GM18498 (cell line): ENCODE results near the gene ZNF70.

Experiments
- ATAC-seq: cut with Tn5 transposase; IDR thresholded peaks from one replicate; pipeline ENCODE4 v1.9.1; 2021; ENCODE audit warnings: mild to moderate bottlenecking, moderate library complexity; ENCODE audit not compliant: unreplicated experiment

The ZNF70 gene

GRCh38 chr22:23750714-23751440 lies at the start of gene ZNF70:
ZNF70 (minus strand) TSS chr22:23751112; CDS start chr22:23745140, 5,972 bp downstream.
- peak; percentile 90 for ATAC-seq

- ATAC-seq: no peak
Observed at GRCh38 chr22:23796461-23796860, 45.5 kb upstream of the ZNF70 start.

DNA sequence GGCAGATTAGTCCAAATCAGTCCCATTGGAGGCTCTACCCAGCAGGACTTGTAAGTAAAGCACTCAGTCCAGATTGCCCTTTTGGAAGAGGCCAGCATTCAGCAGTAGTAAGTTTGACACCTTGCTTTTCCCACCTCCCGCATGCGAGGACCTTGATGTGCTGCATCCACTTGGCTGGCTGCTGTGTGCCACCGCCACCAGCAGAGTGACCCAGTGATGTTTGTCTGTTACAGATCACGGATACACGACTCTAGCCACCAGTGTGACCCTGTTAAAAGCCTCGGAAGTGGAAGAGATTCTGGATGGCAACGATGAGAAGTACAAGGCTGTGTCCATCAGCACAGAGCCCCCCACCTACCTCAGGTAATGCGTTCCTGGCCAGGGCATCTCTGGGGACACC lies 42.4 kb upstream of the ZNF70 start:
- ATAC-seq: no peak

DNA sequence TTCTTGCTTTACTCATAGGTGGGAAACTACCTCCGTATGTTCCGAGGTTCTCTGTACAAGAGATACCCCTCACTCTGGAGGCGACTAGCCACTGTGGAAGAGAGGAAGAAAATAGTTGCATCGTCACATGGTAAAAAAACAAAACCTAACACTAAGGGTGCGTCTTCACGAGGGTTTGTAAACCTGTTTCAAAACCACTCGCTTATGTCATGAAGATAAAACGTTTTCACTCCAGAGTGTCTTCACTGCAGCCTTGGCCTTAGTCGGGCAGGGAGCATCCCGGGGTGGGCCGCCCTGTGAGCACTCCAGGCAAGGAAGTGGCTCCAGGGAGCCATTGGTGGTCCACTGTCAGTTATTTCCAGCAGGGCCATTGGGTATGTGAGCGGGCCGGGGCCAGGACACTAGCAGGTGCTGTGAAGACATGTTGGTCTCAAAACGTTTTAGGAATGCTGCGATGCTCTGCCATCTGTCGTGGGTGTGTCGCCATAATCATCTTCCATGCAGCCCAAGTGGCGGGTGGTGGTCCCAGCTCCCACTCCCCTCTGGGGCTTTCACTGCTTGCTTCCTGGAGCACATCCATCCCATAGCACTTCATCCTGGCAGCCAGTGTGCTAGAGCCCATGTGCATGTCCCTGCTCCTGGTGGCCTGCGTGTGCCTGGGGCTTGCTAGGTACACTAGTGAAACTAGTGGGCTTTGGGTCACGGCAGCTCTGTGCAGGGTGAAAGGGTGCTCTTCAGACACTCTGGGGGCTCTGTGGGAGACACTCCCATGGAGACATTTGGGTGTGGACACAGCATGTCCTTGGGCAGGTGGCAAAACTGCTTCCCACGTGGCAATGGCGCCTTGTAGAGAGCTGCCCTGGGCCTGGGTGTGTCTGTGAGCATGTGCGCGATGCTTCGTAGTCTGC lies 41.1 kb upstream of the ZNF70 start:
- ATAC-seq: no peak

- no peak for ATAC-seq
Observed at GRCh38 chr22:23790819-23791737, 40.2 kb upstream of the ZNF70 start.

DNA sequence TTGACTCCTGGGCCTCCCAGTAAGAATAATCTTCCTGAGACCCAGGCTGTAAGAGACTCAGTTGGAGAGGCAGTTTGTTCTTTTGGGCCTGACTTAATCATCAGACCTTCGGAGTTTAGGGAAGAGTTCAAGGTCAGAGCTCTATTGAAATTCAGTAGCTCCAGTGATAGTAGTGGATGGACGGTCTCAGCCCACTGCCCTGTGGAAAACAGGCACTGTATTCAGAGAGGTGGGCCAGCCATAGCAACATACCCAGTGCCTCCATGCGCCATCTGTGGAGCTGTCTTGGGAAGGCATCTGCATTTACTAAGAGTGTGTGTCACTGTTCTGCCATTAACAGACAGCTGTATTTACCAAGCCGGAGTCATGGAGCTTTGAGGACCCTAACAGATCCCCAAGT lies 38.7 kb upstream of the ZNF70 start:
- ATAC-seq: no peak

DNA sequence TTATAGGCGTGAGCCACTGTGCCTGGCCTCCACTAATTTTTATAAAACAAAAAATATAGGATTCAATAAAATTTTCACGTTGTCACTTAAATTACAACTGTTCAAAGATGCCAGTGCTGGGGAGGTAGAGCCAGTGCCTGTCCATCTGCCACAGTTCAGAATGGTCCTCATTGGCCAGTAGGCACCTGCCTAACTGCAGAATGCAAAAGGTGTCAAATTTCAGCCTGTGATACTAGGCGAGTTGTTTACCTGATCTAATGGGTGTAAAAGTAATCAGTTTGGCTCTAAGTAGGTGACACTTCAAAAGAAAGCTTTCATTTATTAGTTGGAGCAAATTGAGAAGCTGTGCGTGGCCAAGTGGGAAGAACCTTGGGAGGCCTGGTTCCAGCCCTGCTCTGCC lies 38.2 kb upstream of the ZNF70 start:
- no peak for ATAC-seq

DNA sequence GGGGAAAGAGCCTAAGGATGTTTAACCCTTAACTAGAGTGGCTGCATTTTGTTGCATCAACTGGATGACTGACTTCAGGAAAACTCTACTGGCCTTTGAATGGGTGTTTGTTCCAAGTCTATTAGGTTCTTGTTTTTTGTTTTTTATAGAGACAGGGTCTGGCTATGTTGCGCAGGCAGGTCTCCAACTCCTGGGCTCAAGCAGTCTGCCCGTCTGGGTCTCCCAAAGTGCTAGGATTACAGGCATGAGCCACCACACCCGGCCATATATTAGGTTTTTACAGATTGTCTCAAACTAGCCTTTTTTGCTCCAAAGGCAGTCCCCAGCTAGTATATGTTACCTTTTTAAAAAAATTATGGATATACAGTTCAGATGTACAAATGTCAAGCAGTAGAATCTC lies 37.0 kb upstream of the ZNF70 start:
- ATAC-seq: no peak

GRCh38 chr22:23787600-23787896 lies 36.6 kb upstream of the ZNF70 start:
- no peak for ATAC-seq

DNA sequence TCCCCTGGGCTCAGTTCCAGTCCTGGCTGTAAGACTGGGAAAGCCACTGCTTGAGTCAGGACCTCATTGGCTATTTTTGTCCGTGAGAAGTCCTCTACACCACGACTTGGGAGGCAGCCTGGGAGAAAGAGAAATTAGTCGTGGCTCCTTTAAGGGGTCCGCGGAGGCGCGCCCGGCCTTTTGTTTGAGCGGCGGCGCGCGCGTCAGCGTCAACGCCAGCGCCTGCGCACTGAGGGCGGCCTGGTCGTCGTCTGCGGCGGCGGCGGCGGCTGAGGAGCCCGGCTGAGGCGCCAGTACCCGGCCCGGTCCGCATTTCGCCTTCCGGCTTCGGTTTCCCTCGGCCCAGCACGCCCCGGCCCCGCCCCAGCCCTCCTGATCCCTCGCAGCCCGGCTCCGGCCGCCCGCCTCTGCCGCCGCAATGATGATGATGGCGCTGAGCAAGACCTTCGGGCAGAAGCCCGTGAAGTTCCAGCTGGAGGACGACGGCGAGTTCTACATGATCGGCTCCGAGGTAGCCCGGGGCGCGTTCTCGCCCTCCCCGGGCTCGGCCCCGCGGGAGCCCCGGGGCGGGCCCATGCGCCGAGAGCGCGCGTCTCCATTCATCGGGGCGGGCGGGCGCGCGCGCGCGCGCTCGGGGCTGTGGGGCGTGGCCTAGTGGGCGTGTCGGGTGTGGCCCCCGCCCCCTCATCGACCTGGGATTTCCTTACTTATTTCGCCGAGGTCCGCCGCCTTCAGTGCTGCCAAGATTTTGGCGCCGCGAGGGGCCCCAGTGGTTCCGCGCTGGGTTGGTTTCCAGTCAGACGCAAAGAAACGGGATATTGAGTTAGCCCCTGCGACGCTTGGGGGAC lies 36.1 kb upstream of the ZNF70 start, which contains the start of gene SMARCB1:
TSS of gene SMARCB1 (plus strand) at position 215 of the 848 bp plus-strand sequence. CDS start at position 419, 204 bp downstream.
- peak; percentile 66 for ATAC-seq

- no peak for ATAC-seq
Observed at GRCh38 chr22:23786261-23786710, 35.4 kb upstream of the ZNF70 start.

GRCh38 chr22:23784215-23784732 lies 33.4 kb upstream of the ZNF70 start:
- no peak for ATAC-seq

GRCh38 chr22:23783265-23784150 lies 32.6 kb upstream of the ZNF70 start:
- ATAC-seq: no peak

DNA sequence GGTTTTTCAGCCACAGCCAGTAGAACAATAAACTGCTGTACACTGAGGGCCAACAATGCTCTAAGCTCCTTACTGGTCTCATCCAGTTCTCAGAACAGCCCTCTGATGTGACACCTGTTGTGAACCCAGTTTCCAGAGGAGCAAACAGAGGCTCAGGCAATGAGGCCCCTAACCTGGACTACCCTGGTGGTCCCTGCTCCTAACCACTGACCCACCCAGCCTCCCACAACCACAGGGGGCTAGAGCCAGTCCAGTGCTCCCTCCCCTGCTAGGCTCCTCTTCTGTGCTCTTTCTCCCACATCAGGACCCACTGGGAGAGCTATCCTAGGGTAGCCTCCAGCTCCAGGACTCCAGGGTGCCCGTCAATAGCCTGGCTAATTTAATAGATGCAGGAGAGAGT lies 31.8 kb upstream of the ZNF70 start:
- no peak for ATAC-seq

- ATAC-seq: no peak
Observed at GRCh38 chr22:23782252-23782651, 31.3 kb upstream of the ZNF70 start.

GRCh38 chr22:23781511-23782183 lies 30.7 kb upstream of the ZNF70 start:
- no peak for ATAC-seq

DNA sequence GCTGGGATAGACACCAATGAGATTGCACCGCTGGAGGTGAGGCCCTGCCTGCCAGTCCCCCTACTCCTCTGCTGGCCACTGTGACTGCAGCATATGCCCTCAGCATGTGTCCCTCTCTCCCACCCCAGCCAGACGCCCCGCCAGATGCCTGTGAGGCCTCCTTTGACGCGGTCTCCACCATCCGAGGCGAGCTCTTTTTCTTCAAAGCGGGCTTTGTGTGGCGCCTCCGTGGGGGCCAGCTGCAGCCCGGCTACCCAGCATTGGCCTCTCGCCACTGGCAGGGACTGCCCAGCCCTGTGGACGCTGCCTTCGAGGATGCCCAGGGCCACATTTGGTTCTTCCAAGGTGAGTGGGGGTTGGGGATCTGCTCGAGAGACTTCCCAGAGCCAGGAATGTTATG lies 30.2 kb upstream of the ZNF70 start:
- ATAC-seq: no peak

DNA sequence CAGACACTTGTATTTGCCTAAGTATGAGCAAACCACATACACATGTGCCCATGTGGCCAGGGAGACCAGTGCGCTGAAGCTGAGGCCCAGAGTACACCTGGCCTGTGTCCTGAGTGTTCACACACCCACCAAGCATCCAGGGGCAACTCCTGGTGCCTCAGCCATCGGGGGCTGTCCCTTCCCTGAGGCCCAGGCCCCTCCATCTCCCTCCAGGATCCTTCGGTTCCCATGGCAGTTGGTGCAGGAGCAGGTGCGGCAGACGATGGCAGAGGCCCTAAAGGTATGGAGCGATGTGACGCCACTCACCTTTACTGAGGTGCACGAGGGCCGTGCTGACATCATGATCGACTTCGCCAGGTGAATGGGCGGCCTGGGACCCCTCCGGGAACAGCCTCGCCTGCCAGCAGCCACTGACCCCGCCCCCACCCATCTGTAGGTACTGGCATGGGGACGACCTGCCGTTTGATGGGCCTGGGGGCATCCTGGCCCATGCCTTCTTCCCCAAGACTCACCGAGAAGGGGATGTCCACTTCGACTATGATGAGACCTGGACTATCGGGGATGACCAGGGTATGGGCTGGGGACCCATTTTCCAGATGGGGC lies 29.3 kb upstream of the ZNF70 start:
- no peak for ATAC-seq
